Measurements from ENCODE around the gene PSMF1. TPM values are rescaled to one million over a fixed set of nuclear protein-coding genes. Genes with fewer than 3 reads are reported as not detected.

PSMF1 gene
- polyA plus RNA-seq, 1 donor from 2014 or later = 236 TPM

DNA sequence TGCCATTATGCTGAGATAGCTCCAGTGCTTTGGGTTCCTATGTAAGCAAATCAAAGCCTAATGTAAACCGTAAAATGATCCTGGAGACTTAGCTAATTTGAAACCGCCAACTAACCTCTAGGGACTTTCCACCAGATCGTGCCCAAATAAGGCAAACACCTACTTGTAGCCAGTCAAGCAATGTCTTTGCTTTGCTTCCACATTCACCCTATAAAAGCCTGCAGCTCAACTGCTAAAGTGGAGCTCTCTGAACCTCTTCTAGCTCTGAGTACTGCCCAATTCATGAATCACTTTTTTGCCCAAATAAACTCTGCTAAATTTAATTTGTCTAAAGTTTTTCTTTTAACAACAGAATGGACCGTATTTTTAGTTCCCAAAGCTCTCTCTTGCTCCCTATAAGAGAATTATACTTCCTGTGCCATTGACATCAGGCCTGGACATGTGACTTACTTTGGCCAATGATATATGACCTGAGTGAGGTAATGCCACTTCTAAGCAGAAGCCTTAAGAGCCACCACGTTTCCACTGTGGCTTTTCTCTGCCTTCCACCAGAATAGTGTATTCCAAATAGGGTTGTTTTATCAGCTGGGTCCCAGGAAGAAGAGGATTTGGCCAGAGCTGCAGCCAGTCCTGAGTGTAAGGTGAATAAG is 34.8 kb upstream of the PSMF1 start:
- no peaks in the 10 kb centered on the region for H3K36me3 ChIP-seq (ENCODE audit: insufficient read depth, low read length)
- no peaks in the 10 kb centered on the region for H3K79me2 ChIP-seq (replicated peaks; ENCODE audit: insufficient read depth, low read length)
- no peaks in the 10 kb centered on the region for H3K9me3 ChIP-seq (ENCODE audit: low read length)
- no peak overlapping the region for H3K9ac ChIP-seq (ENCODE audit: low read length)
- no peak overlapping the region for H2AFZ ChIP-seq (ENCODE audit: low read depth, low read length)
- TF ChIP-seq SMC3 (conservative IDR thresholded peaks at IDR 0.05; ENCODE audit: poor library complexity) (no peak), EZH2 (IDR thresholded peaks at IDR 0.05; ENCODE audit: borderline replicate concordance, insufficient read depth, low read length, poor library complexity, severe bottlenecking) (no peak), TAF1 (IDR thresholded peaks at IDR 0.05; ENCODE audit: low read depth) (no peak), RAD21 (conservative IDR thresholded peaks at IDR 0.05) (no peak), EP300 (conservative IDR thresholded peaks at IDR 0.05; ENCODE audit: poor library complexity, severe bottlenecking) (no peak), POLR2AphosphoS5 (IDR thresholded peaks at IDR 0.05) (no peak), MXI1 (conservative IDR thresholded peaks at IDR 0.05; ENCODE audit: poor library complexity, severe bottlenecking) (no peak)
- TF ChIP-seq, protein P1, sequence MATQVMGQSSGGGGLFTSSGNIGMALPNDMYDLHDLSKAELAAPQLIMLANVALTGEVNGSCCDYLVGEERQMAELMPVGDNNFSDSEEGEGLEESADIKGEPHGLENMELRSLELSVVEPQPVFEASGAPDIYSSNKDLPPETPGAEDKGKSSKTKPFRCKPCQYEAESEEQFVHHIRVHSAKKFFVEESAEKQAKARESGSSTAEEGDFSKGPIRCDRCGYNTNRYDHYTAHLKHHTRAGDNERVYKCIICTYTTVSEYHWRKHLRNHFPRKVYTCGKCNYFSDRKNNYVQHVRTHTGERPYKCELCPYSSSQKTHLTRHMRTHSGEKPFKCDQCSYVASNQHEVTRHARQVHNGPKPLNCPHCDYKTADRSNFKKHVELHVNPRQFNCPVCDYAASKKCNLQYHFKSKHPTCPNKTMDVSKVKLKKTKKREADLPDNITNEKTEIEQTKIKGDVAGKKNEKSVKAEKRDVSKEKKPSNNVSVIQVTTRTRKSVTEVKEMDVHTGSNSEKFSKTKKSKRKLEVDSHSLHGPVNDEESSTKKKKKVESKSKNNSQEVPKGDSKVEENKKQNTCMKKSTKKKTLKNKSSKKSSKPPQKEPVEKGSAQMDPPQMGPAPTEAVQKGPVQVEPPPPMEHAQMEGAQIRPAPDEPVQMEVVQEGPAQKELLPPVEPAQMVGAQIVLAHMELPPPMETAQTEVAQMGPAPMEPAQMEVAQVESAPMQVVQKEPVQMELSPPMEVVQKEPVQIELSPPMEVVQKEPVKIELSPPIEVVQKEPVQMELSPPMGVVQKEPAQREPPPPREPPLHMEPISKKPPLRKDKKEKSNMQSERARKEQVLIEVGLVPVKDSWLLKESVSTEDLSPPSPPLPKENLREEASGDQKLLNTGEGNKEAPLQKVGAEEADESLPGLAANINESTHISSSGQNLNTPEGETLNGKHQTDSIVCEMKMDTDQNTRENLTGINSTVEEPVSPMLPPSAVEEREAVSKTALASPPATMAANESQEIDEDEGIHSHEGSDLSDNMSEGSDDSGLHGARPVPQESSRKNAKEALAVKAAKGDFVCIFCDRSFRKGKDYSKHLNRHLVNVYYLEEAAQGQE (IDR thresholded peaks at IDR 0.05; ENCODE audit: borderline replicate concordance) = no peak
- TF ChIP-seq, protein P2, sequence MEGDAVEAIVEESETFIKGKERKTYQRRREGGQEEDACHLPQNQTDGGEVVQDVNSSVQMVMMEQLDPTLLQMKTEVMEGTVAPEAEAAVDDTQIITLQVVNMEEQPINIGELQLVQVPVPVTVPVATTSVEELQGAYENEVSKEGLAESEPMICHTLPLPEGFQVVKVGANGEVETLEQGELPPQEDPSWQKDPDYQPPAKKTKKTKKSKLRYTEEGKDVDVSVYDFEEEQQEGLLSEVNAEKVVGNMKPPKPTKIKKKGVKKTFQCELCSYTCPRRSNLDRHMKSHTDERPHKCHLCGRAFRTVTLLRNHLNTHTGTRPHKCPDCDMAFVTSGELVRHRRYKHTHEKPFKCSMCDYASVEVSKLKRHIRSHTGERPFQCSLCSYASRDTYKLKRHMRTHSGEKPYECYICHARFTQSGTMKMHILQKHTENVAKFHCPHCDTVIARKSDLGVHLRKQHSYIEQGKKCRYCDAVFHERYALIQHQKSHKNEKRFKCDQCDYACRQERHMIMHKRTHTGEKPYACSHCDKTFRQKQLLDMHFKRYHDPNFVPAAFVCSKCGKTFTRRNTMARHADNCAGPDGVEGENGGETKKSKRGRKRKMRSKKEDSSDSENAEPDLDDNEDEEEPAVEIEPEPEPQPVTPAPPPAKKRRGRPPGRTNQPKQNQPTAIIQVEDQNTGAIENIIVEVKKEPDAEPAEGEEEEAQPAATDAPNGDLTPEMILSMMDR (IDR thresholded peaks at IDR 0.05; ENCODE audit: poor library complexity, severe bottlenecking) = no peak
- H3K4me2 ChIP-seq (ENCODE audit: low read length) = no peak overlapping the region
- no peaks in the 10 kb centered on the region for H3K9me2 ChIP-seq (ENCODE audit: insufficient read depth, low read length)
- no peaks in the 10 kb centered on the region for H4K20me1 ChIP-seq (ENCODE audit: insufficient read depth)
- no peaks in the 10 kb centered on the region for H3F3A ChIP-seq (ENCODE audit: insufficient read depth, low read length, poor library complexity, severe bottlenecking)
- H3K27ac ChIP-seq (ENCODE audit: low read length) = no peak overlapping the region
- H3K27me3 ChIP-seq (ENCODE audit: insufficient read depth, low read depth, low read length) = no peaks in the 10 kb centered on the region
- no peak overlapping the region for H3K4me3 ChIP-seq (ENCODE audit: low read length)

DNA sequence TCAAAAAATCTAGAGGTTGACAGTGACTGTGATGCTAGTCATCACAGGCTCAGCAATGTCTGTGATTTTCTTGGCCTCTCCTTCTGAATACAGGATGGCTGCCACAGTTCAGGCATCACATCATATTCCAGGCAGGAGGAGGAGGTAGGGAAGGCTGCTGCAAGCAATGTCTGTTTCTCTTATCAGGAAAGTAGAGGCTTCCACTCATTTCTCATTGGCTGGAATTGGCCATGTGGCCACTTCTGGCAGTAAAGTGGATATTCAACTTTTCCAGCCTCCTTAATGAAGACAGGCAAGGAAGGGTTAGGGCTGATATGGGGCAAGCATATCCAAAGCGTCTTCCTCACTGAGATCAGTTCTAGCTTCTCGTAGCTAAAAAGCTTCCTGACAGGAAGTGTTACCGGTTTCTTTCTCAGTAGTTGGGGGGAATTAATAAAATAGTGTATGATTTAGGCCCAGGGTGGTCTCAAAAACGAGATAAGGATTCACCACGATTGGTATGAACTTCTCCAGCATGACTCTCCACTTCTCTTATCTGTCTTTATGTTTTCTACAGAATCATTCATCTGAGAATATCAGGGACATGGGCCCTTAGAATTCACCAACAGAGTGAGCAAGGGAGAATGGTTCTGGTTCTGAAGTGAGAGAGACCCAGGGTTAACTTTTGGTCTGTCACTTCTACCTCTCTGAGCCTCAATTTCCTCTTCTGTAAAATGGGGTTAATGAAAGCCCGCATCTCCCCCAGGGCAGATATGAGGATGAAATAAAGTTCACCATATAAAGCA is 32.7 kb upstream of the PSMF1 start:
- Histone ChIP-seq H3K9me3 (ENCODE audit: low read length) (no peaks in the 10 kb centered on the region), H3K79me2 (replicated peaks; ENCODE audit: insufficient read depth, low read length) (no peaks in the 10 kb centered on the region), H3K36me3 (ENCODE audit: insufficient read depth, low read length) (no peaks in the 10 kb centered on the region), H3F3A (ENCODE audit: insufficient read depth, low read length, poor library complexity, severe bottlenecking) (no peaks in the 10 kb centered on the region), H3K27me3 (ENCODE audit: insufficient read depth, low read depth, low read length) (no peaks in the 10 kb centered on the region), H3K4me3 (ENCODE audit: low read length) (no peak overlapping the region), H3K4me2 (ENCODE audit: low read length) (no peak overlapping the region), H3K27ac (ENCODE audit: low read length) (no peak overlapping the region), H3K9ac (ENCODE audit: low read length) (no peak overlapping the region), H3K9me2 (ENCODE audit: insufficient read depth, low read length) (no peaks in the 10 kb centered on the region), H2AFZ (ENCODE audit: low read depth, low read length) (no peak overlapping the region), H4K20me1 (ENCODE audit: insufficient read depth) (no peaks in the 10 kb centered on the region)
- TF ChIP-seq, protein P2 (IDR thresholded peaks at IDR 0.05; ENCODE audit: poor library complexity, severe bottlenecking) = no peak
- TF ChIP-seq EP300 (conservative IDR thresholded peaks at IDR 0.05; ENCODE audit: poor library complexity, severe bottlenecking) (no peak), RAD21 (conservative IDR thresholded peaks at IDR 0.05) (no peak), SMC3 (conservative IDR thresholded peaks at IDR 0.05; ENCODE audit: poor library complexity) (no peak), TAF1 (IDR thresholded peaks at IDR 0.05; ENCODE audit: low read depth) (no peak), EZH2 (IDR thresholded peaks at IDR 0.05; ENCODE audit: borderline replicate concordance, insufficient read depth, low read length, poor library complexity, severe bottlenecking) (no peak), MXI1 (conservative IDR thresholded peaks at IDR 0.05; ENCODE audit: poor library complexity, severe bottlenecking) (no peak), POLR2AphosphoS5 (IDR thresholded peaks at IDR 0.05) (no peak)
- TF ChIP-seq, protein P1 (IDR thresholded peaks at IDR 0.05; ENCODE audit: borderline replicate concordance) = no peak
